IMR-90 (cell line): ENCODE measurements around the gene STX18. TPM values are rescaled to one million over a fixed set of nuclear protein-coding genes. Genes with fewer than 3 reads are reported as not detected.

Experiments used
- ATAC-seq: fragments of 200-7000 bp; cut with Tn5 transposase; 2 replicates; pipeline ENCODE4 v1.9.1; 2020; ENCODE audit warnings: low read depth, mild to moderate bottlenecking, moderate library complexity
- BruUV-seq: library from RNA; stranded (reverse); fragments of 400-500 nt; replicated peaks from 2 replicates; lab custom pipeline; 2021; lab: Mats Ljungman, UMichigan
- CTCF ChIA-PET: fragments of 300-600 bp; formaldehyde crosslinking; extraction: SDS; loops from one replicate; lab custom pipeline; 2021; ENCODE audit warnings: antibody characterized with exemption; lab: Yijun Ruan, JAX
- POLR2A ChIA-PET: fragments of 300-600 bp; sonication (Branson Sonifier 250); formaldehyde crosslinking; loops from one replicate; lab custom pipeline; 2022; ENCODE audit warnings: antibody characterized with exemption; ENCODE audit not compliant: unreplicated experiment; lab: Charles Lee
- DNase-seq: peaks from one replicate; pipeline ENCODE4 v3.0.0; 2013
- H2AFZ ChIP-seq: replicated peaks from 2 replicates; pipeline ENCODE3; 2013; ENCODE audit warnings: low read length, mild to moderate bottlenecking; ENCODE audit not compliant: poor library complexity
- H2AK5ac ChIP-seq: 2 replicates; pipeline ENCODE4 v1.6.1; 2013; ENCODE audit warnings: low read depth, low read length, inconsistent platforms
- H2AK9ac ChIP-seq: replicated peaks from 2 replicates; pipeline ENCODE3; 2013; ENCODE audit warnings: mild to moderate bottlenecking, low read depth, low read length, moderate library complexity; ENCODE audit not compliant: poor library complexity
- H2BK120ac ChIP-seq: 2 replicates; pipeline ENCODE4 v1.6.1; 2013; ENCODE audit warnings: low read depth, low read length, inconsistent platforms
- H2BK15ac ChIP-seq: 3 replicates; pipeline ENCODE4 v1.6.1; 2013; ENCODE audit warnings: low read depth, low read length, inconsistent platforms
- H2BK20ac ChIP-seq: 2 replicates; pipeline ENCODE4 v1.6.1; 2013; ENCODE audit warnings: low read depth, mild to moderate bottlenecking, inconsistent platforms, low read length, moderate library complexity
- H2BK5ac ChIP-seq: 2 replicates; pipeline ENCODE4 v1.6.1; 2013; ENCODE audit warnings: mild to moderate bottlenecking, low read depth, low read length, inconsistent platforms; ENCODE audit not compliant: poor library complexity, severe bottlenecking
- H3K14ac ChIP-seq: replicated peaks from 2 replicates; pipeline ENCODE4 v1.6.1; 2013; ENCODE audit warnings: low read depth, low read length, inconsistent platforms
- H3K18ac ChIP-seq: 2 replicates; pipeline ENCODE4 v1.6.1; 2013; ENCODE audit warnings: low read depth, low read length, control low read depth
- H3K23ac ChIP-seq: 2 replicates; pipeline ENCODE4 v1.6.1; 2013; ENCODE audit warnings: low read depth, low read length, inconsistent platforms
- H3K27ac ChIP-seq: 2 replicates; pipeline ENCODE4 v1.5.1; 2013; ENCODE audit warnings: mild to moderate bottlenecking, control low read depth, low read length; ENCODE audit not compliant: insufficient read depth
- H3K27me3 ChIP-seq: 2 replicates; pipeline ENCODE4 v1.6.1; 2013; ENCODE audit warnings: low read length; ENCODE audit not compliant: control insufficient read depth, insufficient read depth
- H3K36me3 ChIP-seq: 2 replicates; pipeline ENCODE4 v1.6.1; 2013; ENCODE audit warnings: low read length, mixed read lengths; ENCODE audit not compliant: control insufficient read depth, insufficient read depth
- H3K4ac ChIP-seq: 2 replicates; pipeline ENCODE4 v1.6.1; 2013; ENCODE audit warnings: low read depth, low read length, inconsistent platforms
- H3K4me1 ChIP-seq: 2 replicates; pipeline ENCODE4 v1.6.1; 2013; ENCODE audit warnings: low read length, mixed read lengths; ENCODE audit not compliant: control insufficient read depth, insufficient read depth
- H3K4me2 ChIP-seq: 2 replicates; pipeline ENCODE4 v1.6.1; 2013; ENCODE audit warnings: low read depth, mild to moderate bottlenecking, control low read depth, low read length, moderate library complexity
- H3K4me3 ChIP-seq: 2 replicates; pipeline ENCODE4 v1.5.1; 2013; ENCODE audit warnings: low read depth, mild to moderate bottlenecking, control low read depth, low read length, moderate library complexity; ENCODE audit not compliant: insufficient read depth
- H3K56ac ChIP-seq: 2 replicates; pipeline ENCODE4 v1.6.1; 2013; ENCODE audit warnings: low read length, inconsistent platforms; ENCODE audit not compliant: insufficient read depth; ENCODE audit errors: extremely low read depth
- H3K79me1 ChIP-seq, 2 experiments: 2 replicates each; pipeline ENCODE4 v1.6.1; 2013; ENCODE audit warnings: low read length in 2 of 2, inconsistent platforms in 1 of 2, low read depth in 1 of 2
- H3K9ac ChIP-seq: 2 replicates; pipeline ENCODE4 v1.6.1; 2013; ENCODE audit warnings: low read depth, low read length, control low read depth
- H3K9me1 ChIP-seq: 2 replicates; pipeline ENCODE4 v1.6.1; 2013; ENCODE audit warnings: low read length, inconsistent platforms; ENCODE audit not compliant: insufficient read depth
- H3K9me3 ChIP-seq: 2 replicates; pipeline ENCODE4 v1.6.1; 2013; ENCODE audit warnings: low read length; ENCODE audit not compliant: control insufficient read depth, insufficient read depth
- H4K20me1 ChIP-seq: 2 replicates; pipeline ENCODE4 v1.6.1; 2013; ENCODE audit warnings: low read length, inconsistent platforms; ENCODE audit not compliant: insufficient read depth
- H4K5ac ChIP-seq: 2 replicates; pipeline ENCODE4 v1.6.1; 2013; ENCODE audit warnings: mild to moderate bottlenecking, low read depth, low read length, control low read depth
- H4K8ac ChIP-seq, 2 experiments: 2 replicates each; pipeline ENCODE4 v1.6.1; 2013; ENCODE audit warnings: low read depth in 2 of 2, low read length in 2 of 2, control low read depth in 1 of 2, inconsistent platforms in 1 of 2
- H4K91ac ChIP-seq: 2 replicates; pipeline ENCODE4 v1.6.1; 2013; ENCODE audit warnings: low read depth, low read length, inconsistent platforms; ENCODE audit not compliant: insufficient read depth
- CEBPB ChIP-seq: IDR thresholded peaks from 2 replicates; pipeline ENCODE4 v1.6.1; 2012; ENCODE audit warnings: low read depth, low read length, improper control_type of control experiment
- ELK1 ChIP-seq: fragments of 150-350 bp; IDR thresholded peaks from 2 replicates; pipeline ENCODE4 v1.6.1; 2016; ENCODE audit warnings: low read depth, mild to moderate bottlenecking, low read length, moderate library complexity, borderline replicate concordance
- MAFK ChIP-seq: IDR thresholded peaks from 2 replicates; pipeline ENCODE4 v1.6.1; 2012; ENCODE audit warnings: low read depth, low read length, improper control_type of control experiment
- POLR2A ChIP-seq: IDR thresholded peaks from 2 replicates; pipeline ENCODE4 v1.6.1; 2012; ENCODE audit warnings: mild to moderate bottlenecking, low read depth, low read length
- USF2 ChIP-seq: fragments of 150-350 bp; IDR thresholded peaks from 2 replicates; pipeline ENCODE4 v1.6.1; 2017; ENCODE audit warnings: mild to moderate bottlenecking, antibody characterized with exemption, low read length, low read depth
- WGBS, 2 experiments: methylation state at CpG; one replicate each; pipeline versions ENCODE4 v1.1.5 to v1.1.7; 2013; ENCODE audit warnings: missing lambda C conversion rate in 2 of 2; ENCODE audit not compliant: insufficient read length in 1 of 2; ENCODE audit errors: extremely low coverage in 2 of 2; 5-methylcytosine and 5-hydroxymethylcytosine counted together
- dilution Hi-C: fragments of 300-500 bp; cut with HindIII; formaldehyde crosslinking; loops from one replicate; pipeline ENCODE4 v1.14.3; 2018; ENCODE audit warnings: low sequenced_read_pairs; ENCODE audit not compliant: unreplicated experiment
- in situ Hi-C: fragments of 300-500 bp; cut with MboI; formaldehyde crosslinking; loops from 3 replicates; pipeline ENCODE4 v1.14.3; 2019; ENCODE audit warnings: low sequenced_read_pairs, inconsistent platforms, mixed read lengths
- intact Hi-C: fragments of 100-400 bp; cut with micrococcal nuclease; formaldehyde crosslinking; loops from 2 replicates; pipeline ENCODE4 v1.10.0; 2022
- polyA plus RNA-seq, 3 experiments: library from polyadenylated mRNA; depleted of rRNA; stranded (reverse); fragments of >200 nt; gene quantifications; 2 replicates each; pipeline ENCODE4 v1.2.3, GENCODE V29; 2012; ENCODE audit warnings: low replicate concordance in 1 of 3
- total RNA-seq: library from RNA; depleted of rRNA; stranded (reverse); fragments of >200 nt; gene quantifications from 2 replicates; pipeline ENCODE4 v1.2.3, GENCODE V29; 2012
- TF ChIP-seq, protein P1 (sequence below): conservative IDR thresholded peaks from 2 replicates; pipeline ENCODE4 v1.5.1; 2012; ENCODE audit warnings: mild to moderate bottlenecking, low read depth, low read length, improper control_type of control experiment

The STX18 gene
- total and polyA plus RNA-seq, 2 of the 4 experiments (the other 2 are of a cell fraction): 20.1 to 23.4 TPM

- H2BK5ac ChIP-seq: no peak overlapping the region
- no peak for TF ChIP-seq USF2
- no peak for TF ChIP-seq ELK1
- TF ChIP-seq, protein P1, sequence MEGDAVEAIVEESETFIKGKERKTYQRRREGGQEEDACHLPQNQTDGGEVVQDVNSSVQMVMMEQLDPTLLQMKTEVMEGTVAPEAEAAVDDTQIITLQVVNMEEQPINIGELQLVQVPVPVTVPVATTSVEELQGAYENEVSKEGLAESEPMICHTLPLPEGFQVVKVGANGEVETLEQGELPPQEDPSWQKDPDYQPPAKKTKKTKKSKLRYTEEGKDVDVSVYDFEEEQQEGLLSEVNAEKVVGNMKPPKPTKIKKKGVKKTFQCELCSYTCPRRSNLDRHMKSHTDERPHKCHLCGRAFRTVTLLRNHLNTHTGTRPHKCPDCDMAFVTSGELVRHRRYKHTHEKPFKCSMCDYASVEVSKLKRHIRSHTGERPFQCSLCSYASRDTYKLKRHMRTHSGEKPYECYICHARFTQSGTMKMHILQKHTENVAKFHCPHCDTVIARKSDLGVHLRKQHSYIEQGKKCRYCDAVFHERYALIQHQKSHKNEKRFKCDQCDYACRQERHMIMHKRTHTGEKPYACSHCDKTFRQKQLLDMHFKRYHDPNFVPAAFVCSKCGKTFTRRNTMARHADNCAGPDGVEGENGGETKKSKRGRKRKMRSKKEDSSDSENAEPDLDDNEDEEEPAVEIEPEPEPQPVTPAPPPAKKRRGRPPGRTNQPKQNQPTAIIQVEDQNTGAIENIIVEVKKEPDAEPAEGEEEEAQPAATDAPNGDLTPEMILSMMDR: no peak
- no peak for TF ChIP-seq CEBPB
- TF ChIP-seq POLR2A: no peak
- no peak for TF ChIP-seq MAFK
- no peak overlapping the region for H2AK5ac ChIP-seq
- WGBS, 2 experiments: 92% methylated on average over 2 of the region's 4 CpGs; no CpG with 5 or more reads in 1 of the 2 experiments
- H4K91ac ChIP-seq: no peak overlapping the region
- H3K9me1 ChIP-seq: no peaks in the 10 kb centered on the region
- ATAC-seq (no peak), DNase-seq (no peak)
- no peaks in the 10 kb centered on the region for H3K79me1 ChIP-seq
- dilution Hi-C loops: no loop called here
- H3K18ac ChIP-seq: no peak overlapping the region
- no peaks in the 10 kb centered on the region for H3K27me3 ChIP-seq
- no peak overlapping the region for H2BK120ac ChIP-seq
- H3K4ac ChIP-seq: no peak overlapping the region
- no peak overlapping the region for H2AFZ ChIP-seq
- no peak overlapping the region for H3K4me2 ChIP-seq
- no peaks in the 10 kb centered on the region for H3K36me3 ChIP-seq
- no peak overlapping the region for H2BK20ac ChIP-seq
- no peak overlapping the region for H3K23ac ChIP-seq
- CTCF ChIA-PET: no interaction called here
- no peak overlapping the region for H3K56ac ChIP-seq
- H4K20me1 ChIP-seq: no peaks in the 10 kb centered on the region
- BruUV-seq: no TSS peak
- in situ Hi-C loops: no loop called here
- no peak overlapping the region for H3K14ac ChIP-seq
- no peak overlapping the region for H3K9ac ChIP-seq
- H2BK15ac ChIP-seq: 0 out of 3 replicates have a peak overlapping the region, but pooled peaks have one; percentile 39
- intact Hi-C loops: no loop called here
- no peak overlapping the region for H3K4me3 ChIP-seq
- H4K8ac ChIP-seq: no peak overlapping the region
- no peaks in the 10 kb centered on the region; the same call in 1 of the 2 replicates for H3K9me3 ChIP-seq
- POLR2A ChIA-PET: no interaction called here
- no peak overlapping the region for H3K27ac ChIP-seq
- peaks cover 5% of the 10 kb centered on the region for H3K4me1 ChIP-seq
- H2AK9ac ChIP-seq: no peak overlapping the region
- no peak overlapping the region for H4K5ac ChIP-seq
Observed at GRCh38 chr4:4583606-4584005, 41.8 kb upstream of the STX18 start.
